Brain microvascular endothelial cell (primary cell): ENCODE data around the gene CLEC10A.

Experiments
- DNase-seq: peaks from one replicate; pipeline ENCODE4 v3.0.0-alpha.2; 2020
- H3K27ac ChIP-seq: fragments of 250-450 bp; sonication (Bioruptor Pico); 2 replicates; pipeline ENCODE4 v1.5.1; 2020; ENCODE audit warnings: mild to moderate bottlenecking, moderate library complexity
- H3K27me3 ChIP-seq: fragments of 250-450 bp; sonication (Bioruptor Pico); replicated peaks from 2 replicates; pipeline ENCODE4 v1.5.1; 2020; ENCODE audit warnings: mild to moderate bottlenecking
- H3K36me3 ChIP-seq: fragments of 250-450 bp; sonication (Bioruptor Pico); replicated peaks from 2 replicates; pipeline ENCODE4 v1.5.1; 2020; ENCODE audit warnings: mild to moderate bottlenecking
- H3K4me3 ChIP-seq: 2 replicates; pipeline ENCODE4 v1.5.1; 2011; ENCODE audit warnings: low read depth, mild to moderate bottlenecking, control low read depth, low read length, moderate library complexity
- CTCF ChIP-seq: IDR thresholded peaks from 2 replicates; pipeline ENCODE4 v1.5.1; 2011; ENCODE audit warnings: low read depth, mild to moderate bottlenecking, moderate library complexity, low read length, control low read depth, inconsistent platforms; ENCODE audit errors: missing control alignments
- in situ Hi-C: cut with HindIII; loops from 2 replicates; pipeline ENCODE4 v1.10.0; 2017; ENCODE audit warnings: low sequenced_read_pairs, low pct_ligation_motif_present

The CLEC10A gene

GRCh38 chr17:7029659-7030058 lies 50.4 kb downstream of the CLEC10A start:
- DNase-seq = no peak
- Histone ChIP-seq H3K4me3 (no peak overlapping the region), H3K27me3 (no peaks in the 10 kb centered on the region), H3K36me3 (no peaks in the 10 kb centered on the region), H3K27ac (no peak overlapping the region)
- in situ Hi-C loops = no loop called here
- no peak for TF ChIP-seq CTCF

- H3K4me3 ChIP-seq = no peak overlapping the region
- H3K27ac ChIP-seq = no peak overlapping the region
- no peaks in the 10 kb centered on the region for H3K36me3 ChIP-seq
- no peaks in the 10 kb centered on the region for H3K27me3 ChIP-seq
- in situ Hi-C loops = no loop called here
- no peak for TF ChIP-seq CTCF
- DNase-seq = no peak
Measured at GRCh38 chr17:7029096-7029495, 51.0 kb downstream of the CLEC10A start.

- Histone ChIP-seq H3K27ac (no peak overlapping the region), H3K36me3 (no peaks in the 10 kb centered on the region), H3K4me3 (no peak overlapping the region), H3K27me3 (no peaks in the 10 kb centered on the region)
- TF ChIP-seq CTCF = no peak
- DNase-seq = no peak
- in situ Hi-C loops = no loop called here
Measured at GRCh38 chr17:7027335-7027734, 52.7 kb downstream of the CLEC10A start.

GRCh38 chr17:7026471-7027115 lies 53.5 kb downstream of the CLEC10A start:
- Histone ChIP-seq H3K27ac (no peak overlapping the region), H3K4me3 (no peak overlapping the region), H3K27me3 (no peaks in the 10 kb centered on the region), H3K36me3 (no peaks in the 10 kb centered on the region)
- DNase-seq = no peak
- no peak for TF ChIP-seq CTCF
- in situ Hi-C loops = no loop called here

GRCh38 chr17:7025245-7025644 lies 54.8 kb downstream of the CLEC10A start:
- Histone ChIP-seq H3K4me3 (no peak overlapping the region), H3K27me3 (no peaks in the 10 kb centered on the region), H3K27ac (no peak overlapping the region), H3K36me3 (no peaks in the 10 kb centered on the region)
- TF ChIP-seq CTCF = no peak
- no peak for DNase-seq
- in situ Hi-C loops = no loop called here
